GM18520 (cell line): Measurements from ENCODE around the gene MPPED2.

Experiments used
- ATAC-seq: cut with Tn5 transposase; IDR thresholded peaks from one replicate; pipeline ENCODE4 v1.9.1; 2021; ENCODE audit not compliant: unreplicated experiment

Gene MPPED2

DNA sequence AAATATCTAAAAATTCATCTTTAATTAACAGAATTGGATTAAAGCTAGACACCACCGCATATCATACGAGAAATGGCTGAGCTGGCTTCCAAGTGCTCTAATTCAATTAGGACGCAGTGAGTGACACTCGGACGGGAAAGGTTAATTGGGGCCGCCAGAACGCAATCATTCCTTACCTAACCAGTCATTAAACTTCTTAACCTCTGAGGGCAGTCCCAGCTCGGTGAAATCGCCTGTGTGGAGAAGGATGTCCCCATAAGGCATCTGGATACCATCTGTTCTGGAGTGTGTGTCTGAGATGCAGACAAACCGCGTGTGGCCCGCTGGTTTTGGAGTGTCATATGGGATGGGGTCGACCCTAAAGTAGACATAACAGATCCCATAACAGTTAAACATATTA, 50.3 kb downstream of the MPPED2 start:
- ATAC-seq, result no peak

DNA sequence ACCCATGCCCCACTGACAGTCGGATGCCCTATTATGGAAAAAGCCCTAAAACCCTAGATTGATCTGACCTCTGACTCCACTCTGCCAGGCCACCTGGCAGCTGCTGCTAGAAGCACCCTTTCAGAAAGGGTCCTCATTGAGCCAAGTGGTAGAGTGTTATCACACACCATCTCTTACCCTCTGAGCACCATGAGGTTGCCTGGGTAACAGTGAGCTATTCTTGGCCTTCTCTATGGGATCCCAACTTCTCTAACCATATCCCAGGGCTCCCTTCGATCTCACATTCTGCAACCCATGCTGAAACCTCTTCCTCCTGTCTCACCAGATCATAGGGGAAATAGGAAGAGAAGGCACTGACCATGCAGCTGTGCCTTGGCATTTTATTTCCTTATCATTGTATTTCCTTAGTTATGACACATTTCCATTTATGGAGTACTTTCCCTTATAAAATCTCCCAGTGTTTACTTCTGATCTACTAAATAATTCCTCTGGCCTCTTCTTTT, 52.7 kb downstream of the MPPED2 start:
- ATAC-seq, result no peak

DNA sequence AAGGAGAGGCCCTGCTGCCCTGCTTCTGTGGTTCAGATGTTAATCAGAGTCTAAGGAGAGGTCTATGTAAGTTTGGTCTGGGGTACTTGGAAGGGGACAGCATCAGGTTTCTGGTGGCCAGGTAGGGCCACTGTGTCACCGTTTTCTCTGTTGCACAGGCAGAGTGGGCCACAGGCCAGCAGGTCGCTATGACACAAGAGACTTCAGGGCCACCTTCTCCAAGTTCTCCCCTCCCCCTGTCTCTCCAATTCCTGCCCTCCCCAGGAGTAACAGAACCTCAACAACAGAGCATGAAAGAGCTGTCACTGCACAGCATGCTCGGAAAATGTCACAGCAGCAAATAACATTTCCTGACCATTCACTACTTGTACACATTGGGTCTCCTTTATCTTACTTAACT, 58.6 kb downstream of the MPPED2 start:
- no peak for ATAC-seq

DNA sequence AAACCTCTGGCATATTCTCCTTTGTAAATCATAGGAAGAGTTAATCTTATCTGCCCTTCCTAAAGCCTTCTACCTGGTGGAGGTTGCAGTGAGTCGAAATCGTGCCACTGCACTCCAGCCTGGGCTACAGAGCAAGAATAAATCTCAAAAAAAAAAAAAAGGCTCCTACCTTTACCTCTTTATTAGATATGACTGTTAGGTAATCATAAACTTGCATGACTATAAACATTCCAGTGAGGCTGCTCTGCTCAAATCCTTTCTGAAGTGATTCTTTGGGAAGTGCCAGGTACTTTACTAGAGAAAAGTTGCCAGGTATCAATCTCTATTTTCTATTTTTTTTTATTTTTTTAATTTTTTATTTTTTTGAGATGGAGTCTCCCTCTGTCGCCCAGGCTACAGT, 59.6 kb downstream of the MPPED2 start:
- no peak for ATAC-seq

DNA sequence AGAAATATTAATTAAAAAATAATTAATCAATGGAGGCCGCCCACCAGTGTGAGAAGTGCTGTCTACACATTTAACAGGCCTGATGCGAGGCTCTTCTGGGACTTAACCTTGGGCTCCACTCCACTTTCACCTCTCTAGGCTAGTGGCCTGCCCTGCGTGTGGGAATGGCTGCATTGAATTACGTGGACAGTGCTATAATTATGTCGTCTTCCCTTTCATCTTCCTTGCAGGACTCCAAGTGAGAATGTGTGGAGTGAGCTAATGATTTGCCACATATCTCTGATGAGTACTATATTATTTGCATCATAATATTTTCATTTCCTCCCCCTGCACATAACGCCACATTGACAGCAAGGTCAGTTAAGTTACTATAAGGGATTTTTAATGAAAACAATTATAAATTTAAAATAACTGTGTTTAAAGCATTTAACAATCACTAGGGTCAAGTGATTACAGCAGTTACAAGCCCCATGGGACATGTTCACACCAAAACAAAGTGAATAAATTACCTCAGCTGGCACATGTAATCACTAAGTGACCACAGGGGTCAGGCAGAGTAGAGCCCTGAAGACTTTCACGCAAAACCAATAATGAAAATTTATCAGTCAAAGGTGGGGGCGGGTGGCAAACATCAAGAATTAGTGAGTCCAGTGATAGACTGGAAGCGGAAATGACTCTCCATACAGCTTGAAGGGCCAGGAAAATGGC, 63.5 kb downstream of the MPPED2 start:
- no peak for ATAC-seq

DNA sequence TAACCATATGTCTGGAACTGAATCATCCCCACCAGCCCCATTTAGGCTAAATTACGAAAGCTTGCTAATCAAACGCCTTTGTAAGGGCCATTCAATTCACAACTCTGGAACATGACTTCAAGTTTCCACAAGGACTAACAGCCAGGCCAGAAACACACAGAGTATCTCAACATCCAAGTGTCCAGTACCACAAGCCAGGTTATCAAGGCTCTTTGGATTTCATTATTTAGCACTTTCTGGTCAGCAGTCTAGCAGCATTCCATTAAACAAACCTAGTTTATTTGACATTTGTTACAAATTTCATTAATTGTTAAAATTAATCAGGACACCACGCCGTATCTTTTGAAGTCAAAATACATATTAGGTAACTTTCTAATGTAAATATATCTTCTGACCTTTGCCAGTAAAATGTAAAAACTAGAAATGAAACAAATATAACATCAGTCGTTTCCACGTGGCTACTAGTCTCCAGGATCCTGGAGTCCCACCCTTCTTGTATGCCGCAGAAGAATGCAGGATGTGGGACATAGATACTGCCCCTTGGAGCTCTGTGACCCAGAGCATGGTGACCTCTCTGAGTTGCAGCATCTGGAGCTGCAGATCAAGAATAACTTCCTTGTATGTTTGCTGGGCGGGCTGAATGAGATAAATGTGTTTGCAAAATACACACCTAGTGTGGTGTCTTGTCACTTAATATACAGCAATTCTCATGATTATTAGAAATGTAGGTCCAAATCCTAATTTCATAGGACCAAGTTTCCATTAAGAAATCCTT, 64.7 kb downstream of the MPPED2 start:
- ATAC-seq, result no peak

DNA sequence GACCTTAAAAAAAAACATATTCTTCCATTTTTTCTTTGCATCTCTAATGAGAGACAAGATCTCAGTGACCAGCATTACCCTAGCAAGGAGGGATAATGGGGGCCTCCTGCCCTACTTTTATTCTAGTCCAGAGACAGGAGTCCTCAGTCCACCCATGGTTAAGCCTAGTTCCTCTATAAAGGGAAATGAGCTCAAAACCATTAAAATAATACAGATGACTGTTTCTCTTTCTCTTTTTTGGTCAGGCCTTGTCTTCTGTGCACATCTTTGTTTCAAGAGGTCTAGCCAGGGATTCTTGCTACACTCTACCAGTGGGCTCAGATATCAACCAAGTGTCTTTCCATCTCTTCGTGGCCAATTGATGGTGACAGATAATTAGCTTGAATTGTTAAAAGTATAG, 73.1 kb downstream of the MPPED2 start:
- no peak for ATAC-seq

DNA sequence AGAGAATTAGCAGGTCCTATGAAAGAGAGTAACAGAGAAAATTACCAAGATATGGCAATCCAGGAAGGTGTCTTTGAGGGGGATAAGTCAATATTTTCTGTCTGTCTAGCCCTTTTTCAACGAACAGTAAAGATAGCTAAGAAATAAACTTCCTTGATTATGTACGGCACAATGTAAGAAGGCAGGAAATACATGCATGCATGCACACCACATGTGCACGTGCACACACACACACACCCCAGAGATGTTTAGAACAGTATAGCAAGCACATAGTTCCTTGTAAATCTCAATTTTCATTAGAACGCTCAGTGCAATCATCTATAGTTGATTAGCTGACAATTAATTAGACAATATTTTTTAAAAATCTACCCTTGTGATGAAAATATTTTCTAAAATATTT, 74.7 kb downstream of the MPPED2 start:
- ATAC-seq, result no peak

DNA sequence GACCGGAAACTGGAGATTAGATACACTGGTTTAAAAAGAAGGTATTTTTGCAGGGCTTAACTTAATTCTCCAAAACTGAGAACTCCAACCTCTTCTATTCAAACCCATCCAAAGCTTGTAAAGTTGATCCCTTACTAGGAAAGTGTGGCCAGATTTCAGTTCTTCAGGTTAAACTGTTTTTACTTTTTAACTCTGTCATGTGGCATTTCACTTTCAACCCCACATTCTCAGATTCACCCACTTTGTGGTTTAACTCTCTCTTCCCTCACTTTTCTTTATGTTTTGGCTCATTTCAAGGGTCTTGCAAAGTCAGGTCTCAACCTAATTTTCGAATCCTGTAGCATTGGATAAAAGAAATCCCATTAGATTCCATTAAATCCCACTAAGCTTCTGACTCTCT, 75.4 kb downstream of the MPPED2 start:
- no peak for ATAC-seq

DNA sequence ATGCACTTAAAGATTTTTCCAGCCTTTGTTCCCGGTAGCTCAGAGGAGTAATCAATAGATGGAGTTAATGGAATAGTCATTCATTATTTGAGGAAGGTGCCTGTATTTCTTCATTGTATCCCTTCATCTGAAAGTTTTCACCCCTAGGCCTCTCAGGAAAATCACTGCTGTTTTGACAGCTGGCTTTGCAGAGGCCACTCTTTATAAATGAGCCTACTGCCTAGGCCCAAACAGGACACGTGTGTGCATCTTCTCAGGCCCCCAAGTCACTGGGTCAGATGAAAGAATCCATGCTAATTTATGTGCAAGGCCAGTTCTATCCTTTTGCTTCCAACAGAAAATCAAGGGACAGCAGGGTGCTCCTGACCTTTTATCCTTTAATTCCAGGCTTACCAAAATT, 76.8 kb downstream of the MPPED2 start:
- no peak for ATAC-seq

DNA sequence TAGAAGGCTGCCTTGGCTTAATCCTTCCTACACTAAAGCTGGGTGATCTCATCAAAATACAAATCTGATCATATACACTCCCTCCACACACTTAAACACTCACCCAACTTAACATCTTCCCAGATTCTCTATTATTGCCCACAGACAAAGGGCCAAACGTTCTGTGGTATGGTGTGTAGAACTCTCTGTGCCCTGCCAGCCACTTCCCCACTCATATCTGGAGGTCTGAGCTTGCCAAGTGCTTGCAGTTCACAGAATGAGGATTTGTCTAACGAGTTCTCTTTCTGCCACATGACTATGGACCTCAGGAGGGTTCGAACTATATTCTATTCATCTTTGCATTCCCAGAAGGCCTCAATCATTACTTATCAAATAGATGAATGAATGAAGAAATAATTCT, 77.6 kb downstream of the MPPED2 start:
- no peak for ATAC-seq

DNA sequence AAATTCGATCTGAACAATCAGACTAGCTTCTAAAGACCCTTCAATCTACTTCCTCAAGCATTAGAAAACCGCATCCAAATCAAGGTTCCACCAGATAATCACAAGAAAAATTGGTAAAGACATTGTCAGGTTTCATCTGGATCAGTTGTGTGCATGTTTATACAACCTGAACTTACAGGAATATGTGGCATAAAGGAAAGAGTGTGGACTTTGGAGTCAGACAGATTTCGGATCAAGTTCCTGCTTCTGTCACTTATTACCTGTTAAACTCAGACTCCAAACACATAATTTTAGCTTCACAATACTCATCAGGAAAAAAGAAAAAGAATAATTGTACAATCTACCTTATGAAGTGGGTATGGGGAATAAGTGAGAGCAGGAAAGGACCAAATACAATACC, 80.5 kb downstream of the MPPED2 start:
- no peak for ATAC-seq

DNA sequence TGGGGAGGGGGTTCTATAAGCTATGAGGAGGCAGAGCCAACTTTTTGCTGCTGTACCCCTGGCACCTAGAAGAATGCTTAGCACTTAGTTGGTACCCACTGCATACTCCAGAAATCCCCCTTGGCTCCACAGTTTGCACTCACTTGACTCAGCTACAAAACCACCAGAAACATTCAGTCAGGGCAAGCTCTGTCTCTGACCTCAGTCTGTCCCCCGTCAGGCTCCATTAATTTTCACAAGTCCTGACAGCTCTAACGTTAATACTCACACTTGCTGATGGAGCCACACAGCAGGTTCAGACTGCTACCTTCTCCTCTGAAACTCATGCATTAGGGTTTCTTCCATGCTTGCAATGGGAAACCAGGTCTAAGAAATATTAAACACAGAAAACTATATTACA, 81.7 kb downstream of the MPPED2 start:
- ATAC-seq, result no peak

DNA sequence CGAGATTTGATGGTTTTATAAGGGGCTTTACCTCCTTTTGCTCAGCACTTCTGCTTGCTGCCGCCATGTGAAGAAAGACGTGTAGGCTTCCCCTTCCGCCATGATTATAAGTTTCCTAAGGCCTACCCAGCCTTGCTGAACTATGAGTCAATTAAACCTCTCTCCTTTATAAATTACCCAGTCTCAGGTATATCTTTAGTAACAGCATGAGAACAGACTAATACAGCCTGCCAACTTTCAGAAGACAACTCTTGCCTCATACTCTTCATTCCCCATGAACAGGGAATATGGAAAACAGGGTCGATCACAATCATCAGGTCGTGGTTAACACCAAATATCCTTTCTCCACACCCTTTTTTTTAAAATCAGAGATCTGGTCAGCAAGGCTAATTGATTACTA, 83.0 kb downstream of the MPPED2 start:
- no peak for ATAC-seq

DNA sequence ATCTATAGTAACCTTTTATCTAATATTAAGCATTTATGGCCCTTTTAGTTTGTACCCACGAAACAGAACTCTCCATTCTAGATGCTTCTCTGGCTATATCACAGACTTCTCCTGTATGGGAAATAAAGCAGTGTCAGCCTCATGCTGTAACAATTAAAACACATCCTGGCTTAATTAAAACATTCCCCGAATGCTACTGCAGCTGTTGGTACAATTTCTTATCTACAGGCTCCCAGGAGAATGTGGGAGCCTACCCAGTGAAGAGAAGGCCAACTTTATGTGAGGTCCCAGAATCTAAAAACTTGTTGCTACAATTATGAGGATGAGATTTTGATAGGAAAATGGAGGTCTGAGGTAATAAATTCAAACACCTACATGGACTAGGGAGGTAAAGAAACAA, 83.8 kb downstream of the MPPED2 start:
- no peak for ATAC-seq

DNA sequence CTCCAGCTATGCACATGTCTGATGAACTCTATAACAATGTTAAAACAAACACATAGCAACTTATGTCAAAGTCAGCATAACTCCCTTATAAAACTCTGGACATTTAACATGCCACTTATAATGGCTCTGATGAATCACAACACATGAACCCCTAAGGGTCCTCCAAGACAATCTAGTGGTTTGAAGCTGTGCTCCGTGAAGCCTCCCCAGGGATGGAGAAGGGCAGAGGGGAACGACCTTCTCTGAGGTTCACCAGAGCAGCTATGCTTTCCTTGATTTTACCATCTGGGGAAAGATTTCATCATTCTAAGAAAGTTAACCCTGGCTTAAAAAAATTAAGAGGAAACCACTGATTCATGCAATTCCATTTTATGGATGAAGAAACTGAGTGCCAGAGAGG, 84.4 kb downstream of the MPPED2 start:
- ATAC-seq, result no peak

DNA sequence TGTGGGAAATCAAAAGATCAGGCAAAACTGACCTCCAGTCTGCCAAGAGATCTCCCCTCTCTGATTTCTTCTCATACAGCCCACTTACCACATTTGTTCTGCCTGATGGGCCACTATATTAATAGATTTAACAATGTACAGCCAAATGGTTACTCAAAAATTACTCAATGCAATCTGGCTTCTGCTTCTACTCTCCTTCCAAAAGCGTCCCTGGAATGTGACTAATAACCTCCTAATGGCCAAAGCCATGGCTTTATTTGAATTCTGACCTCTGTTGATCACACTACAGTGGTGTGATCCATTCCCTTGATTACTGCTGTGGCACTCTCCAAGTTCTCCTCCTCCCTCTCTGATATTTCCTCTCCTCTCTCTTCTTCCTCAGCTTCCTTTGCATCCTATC, 86.2 kb downstream of the MPPED2 start:
- no peak for ATAC-seq

DNA sequence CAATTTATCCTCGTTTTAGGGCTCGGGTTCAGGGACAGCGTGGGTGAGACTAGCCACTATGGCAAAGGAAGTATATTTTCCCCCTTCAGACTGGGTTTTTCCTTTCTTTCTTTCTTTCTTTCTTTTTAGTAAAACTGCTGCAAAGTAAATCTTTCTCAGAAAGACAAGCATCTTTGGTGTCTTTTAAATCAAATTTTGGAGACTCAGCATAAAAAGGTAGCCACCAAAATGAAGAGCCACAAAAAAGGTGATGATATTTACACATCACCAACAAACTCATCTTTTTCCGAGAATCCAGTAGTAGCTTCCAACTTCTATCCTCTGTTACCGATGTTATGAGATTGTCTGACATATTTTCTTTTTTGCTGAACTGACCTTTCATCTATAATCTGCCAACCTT, 88.6 kb downstream of the MPPED2 start:
- no peak for ATAC-seq

DNA sequence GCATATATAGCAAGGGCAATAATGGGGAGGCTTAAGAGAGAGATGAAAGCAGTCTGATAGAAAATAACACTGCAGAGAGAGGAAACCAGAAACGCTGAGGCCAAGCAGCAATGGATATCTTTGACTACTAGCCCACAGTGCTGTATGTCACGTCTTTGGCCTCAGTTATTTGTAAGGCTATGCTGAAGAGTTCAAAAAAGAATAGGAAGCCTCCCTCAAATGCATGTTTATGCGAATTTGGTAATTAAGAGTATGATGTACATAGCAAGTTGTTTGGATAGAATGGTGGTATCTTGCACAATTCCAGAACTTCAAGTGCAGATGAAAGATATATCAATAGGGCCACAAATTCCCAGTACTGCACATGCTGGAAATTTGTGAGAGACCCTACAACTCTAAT, 89.2 kb downstream of the MPPED2 start:
- no peak for ATAC-seq

DNA sequence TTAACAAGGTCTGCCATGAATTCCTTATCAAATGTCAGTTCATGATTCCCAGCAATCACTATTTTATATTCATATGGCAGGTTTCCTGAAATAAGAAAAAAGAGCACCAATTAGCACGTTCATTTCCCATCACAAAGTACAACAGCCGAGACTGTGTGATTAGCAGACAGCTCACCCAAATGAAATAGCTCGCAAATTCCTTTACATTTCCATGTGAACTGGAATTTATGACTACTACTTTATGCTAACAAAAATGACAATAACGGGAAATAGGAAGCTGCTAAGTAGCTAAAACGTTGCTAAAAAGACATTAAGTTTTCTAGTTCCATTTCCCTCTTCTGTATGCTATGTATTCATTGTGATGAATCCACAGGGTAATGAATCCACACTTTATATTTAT, 90.7 kb downstream of the MPPED2 start:
- ATAC-seq, result no peak

DNA sequence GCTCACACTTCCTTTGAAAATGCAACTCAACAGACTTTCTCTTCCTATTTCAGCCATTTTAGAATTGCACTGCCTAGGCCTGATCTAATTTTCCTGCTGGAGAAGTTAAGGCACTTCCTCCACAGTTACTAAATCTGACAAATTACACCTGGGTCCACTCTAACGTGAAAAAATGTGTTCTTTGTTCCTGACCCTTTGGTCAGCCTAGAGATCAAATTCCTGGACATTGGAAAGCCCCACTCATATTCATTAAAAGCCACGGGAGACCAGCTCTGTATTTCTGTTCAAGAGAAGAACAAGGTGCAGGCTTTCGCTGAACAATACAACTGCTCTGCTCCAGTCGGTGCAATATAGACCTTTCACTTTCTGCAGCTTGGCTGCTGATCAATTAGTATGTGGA, 96.6 kb downstream of the MPPED2 start:
- ATAC-seq, result no peak

DNA sequence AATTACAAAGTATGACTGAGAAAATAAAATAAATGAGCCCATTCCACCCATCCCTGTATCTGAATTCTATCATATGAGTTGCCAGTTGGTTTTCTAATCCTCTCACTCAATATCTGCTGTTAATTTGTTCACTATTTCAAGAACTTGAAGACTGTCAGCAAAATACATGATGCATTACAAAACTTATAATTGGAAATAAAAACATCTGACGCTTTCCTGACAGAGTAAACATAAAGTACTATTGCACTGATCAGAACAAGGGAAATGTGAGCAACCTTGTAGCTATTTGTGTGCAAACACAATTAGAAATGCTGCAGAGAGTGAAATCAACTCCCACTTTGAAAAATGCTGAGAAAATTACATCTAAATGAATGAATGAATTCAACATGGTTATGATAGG, 97.1 kb downstream of the MPPED2 start:
- no peak for ATAC-seq
